Uterus (tissue), 4 donors: ENCODE data around the gene LIMK1. TPM values are rescaled to one million over a fixed set of nuclear protein-coding genes. Genes with fewer than 3 reads are reported as not detected.
"Not testable (repeated sequence)": the region's sequence is repeated elsewhere in the genome, so short reads cannot be mapped to it uniquely, and the experiment has no call there.

Source experiments
- DNase-seq, 2 donors: peaks; one replicate each; pipeline ENCODE4 v3.0.0-alpha.2; 2019 to 2020
- H3K27ac ChIP-seq, 2 donors: fragments of 200-600 bp; sonication (generic); 1 replicate in 1 of 2; 2 replicates in 1 of 2; pipeline ENCODE4 v1.5.1; 2016 to 2018
- H3K27me3 ChIP-seq, 2 donors: fragments of 200-600 bp; sonication (generic); one replicate each; pipeline ENCODE4 v1.5.1; 2018 to 2019; ENCODE audit warnings: control low read depth in 1 of 2
- H3K36me3 ChIP-seq, 2 donors: fragments of 200-600 bp; sonication (generic); one replicate each; pipeline ENCODE4 v1.5.1; 2019; ENCODE audit warnings: control low read depth in 1 of 2
- H3K4me1 ChIP-seq, 2 donors: fragments of 200-600 bp; sonication (generic); one replicate each; pipeline ENCODE4 v1.5.1; 2018 to 2019; ENCODE audit warnings: control low read depth in 1 of 2
- H3K4me3 ChIP-seq, 2 donors: fragments of 200-600 bp; sonication (generic); 1 replicate in 1 of 2; 2 replicates in 1 of 2; pipeline ENCODE4 v1.5.1; 2018 to 2019; ENCODE audit warnings: mild to moderate bottlenecking in 1 of 2
- H3K9me3 ChIP-seq, 2 donors: fragments of 200-600 bp; sonication (generic); one replicate each; pipeline ENCODE4 v1.5.1; 2019; ENCODE audit warnings: control low read depth in 1 of 2
- POLR2A ChIP-seq, 2 donors: fragments of 450-650 bp; IDR thresholded peaks; one replicate each; pipeline ENCODE4 v1.6.1; 2016; ENCODE audit warnings: antibody characterized with exemption in 2 of 2, mild to moderate bottlenecking in 1 of 2, moderate library complexity in 1 of 2
- intact Hi-C: fragments of 100-400 bp; cut with DNase I; formaldehyde crosslinking; loops from one replicate; pipeline ENCODE4 v1.15.1; 2023; ENCODE audit warnings: low total_unique reads
- total RNA-seq, 4 donors: library from RNA; depleted of rRNA in 3 of 4; stranded (reverse); fragments of >200 nt in 3 of 4; gene quantifications; one replicate each; pipeline versions ENCODE4 v1.1.0 to v1.2.4, GENCODE V29; 2014 to 2023
- TF ChIP-seq, protein P1 (sequence below), 4 experiments: fragments of 200-600 bp in 2 of 4; fragments of 450-650 bp in 2 of 4; sonication (generic) in 2 of 4; IDR thresholded peaks; one replicate each; pipeline ENCODE4 v1.5.1; 2016 to 2019; ENCODE audit warnings: antibody characterized with exemption in 4 of 4, mild to moderate bottlenecking in 2 of 4, moderate library complexity in 1 of 4
- donor health status: DM: yes; HTN: yes; CAD: no.

Gene LIMK1
- total RNA-seq, 4 donors from 2014 or later = 1.8 to 22.4 (median 11.4) TPM

GRCh38 chr7:74115326-74115725 is 31.7 kb downstream of the LIMK1 start:
- Histone ChIP-seq H3K4me3 (no peak overlapping the region), H3K27me3 (no peaks in the 10 kb centered on the region), H3K27ac (no peak overlapping the region), H3K36me3 (no peaks in the 10 kb centered on the region), H3K9me3 (no peaks in the 10 kb centered on the region), H3K4me1 (no peaks in the 10 kb centered on the region)
- DNase-seq = no peak
- intact Hi-C loops = no loop called here
- TF ChIP-seq, protein P1, sequence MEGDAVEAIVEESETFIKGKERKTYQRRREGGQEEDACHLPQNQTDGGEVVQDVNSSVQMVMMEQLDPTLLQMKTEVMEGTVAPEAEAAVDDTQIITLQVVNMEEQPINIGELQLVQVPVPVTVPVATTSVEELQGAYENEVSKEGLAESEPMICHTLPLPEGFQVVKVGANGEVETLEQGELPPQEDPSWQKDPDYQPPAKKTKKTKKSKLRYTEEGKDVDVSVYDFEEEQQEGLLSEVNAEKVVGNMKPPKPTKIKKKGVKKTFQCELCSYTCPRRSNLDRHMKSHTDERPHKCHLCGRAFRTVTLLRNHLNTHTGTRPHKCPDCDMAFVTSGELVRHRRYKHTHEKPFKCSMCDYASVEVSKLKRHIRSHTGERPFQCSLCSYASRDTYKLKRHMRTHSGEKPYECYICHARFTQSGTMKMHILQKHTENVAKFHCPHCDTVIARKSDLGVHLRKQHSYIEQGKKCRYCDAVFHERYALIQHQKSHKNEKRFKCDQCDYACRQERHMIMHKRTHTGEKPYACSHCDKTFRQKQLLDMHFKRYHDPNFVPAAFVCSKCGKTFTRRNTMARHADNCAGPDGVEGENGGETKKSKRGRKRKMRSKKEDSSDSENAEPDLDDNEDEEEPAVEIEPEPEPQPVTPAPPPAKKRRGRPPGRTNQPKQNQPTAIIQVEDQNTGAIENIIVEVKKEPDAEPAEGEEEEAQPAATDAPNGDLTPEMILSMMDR (IDR thresholded peaks at IDR 0.05) = no peak
- no peak for TF ChIP-seq POLR2A (IDR thresholded peaks at IDR 0.05)

DNA sequence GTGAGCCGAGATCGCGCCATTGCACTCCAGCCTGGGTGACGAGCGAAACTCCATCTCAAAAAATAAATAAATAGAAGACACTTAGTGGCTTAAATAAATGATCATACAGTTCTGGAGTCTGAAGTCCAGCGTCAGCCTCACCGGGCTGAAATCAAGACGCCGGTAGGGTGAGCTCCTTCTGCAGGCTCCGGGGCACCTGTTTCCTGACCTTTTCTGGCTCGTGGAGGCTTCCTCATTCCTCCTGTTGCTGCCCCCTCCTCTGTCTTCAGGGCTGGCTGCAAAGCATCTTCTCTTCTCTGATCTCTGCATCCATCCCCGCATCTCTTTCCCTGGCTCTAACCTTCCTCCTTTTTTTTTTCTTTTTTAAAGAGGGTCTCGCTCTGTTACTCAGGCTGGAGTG is 32.8 kb downstream of the LIMK1 start:
- no peak for DNase-seq
- Histone ChIP-seq H3K4me3 (no peak overlapping the region), H3K27me3 (no peaks in the 10 kb centered on the region), H3K27ac (no peak overlapping the region), H3K9me3 (no peaks in the 10 kb centered on the region), H3K4me1 (no peaks in the 10 kb centered on the region), H3K36me3 (no peaks in the 10 kb centered on the region)
- intact Hi-C loops = no loop called here
- TF ChIP-seq POLR2A (IDR thresholded peaks at IDR 0.05) = no peak
- TF ChIP-seq, protein P1 (IDR thresholded peaks at IDR 0.05) = no peak

DNA sequence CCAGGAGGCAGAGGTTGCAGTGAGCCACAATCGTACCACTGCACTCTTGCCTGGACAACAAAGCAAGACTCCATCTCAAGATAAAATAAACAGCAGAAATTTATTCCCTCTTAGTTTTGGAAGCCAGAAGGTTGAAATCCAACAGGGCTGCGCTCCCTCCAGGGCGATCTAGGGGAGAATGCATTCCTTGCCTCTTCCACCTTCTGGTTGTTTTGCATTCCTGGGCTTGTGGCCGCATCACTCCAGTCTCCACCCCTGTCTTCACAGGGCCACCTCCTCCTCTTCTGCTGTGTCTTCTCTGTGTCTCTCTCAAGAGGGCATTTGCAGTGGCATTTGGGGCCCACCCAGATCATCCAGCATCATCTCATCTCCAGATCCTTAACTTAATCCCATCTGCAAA is 36.2 kb downstream of the LIMK1 start:
- no peak overlapping the region for H3K27ac ChIP-seq

DNA sequence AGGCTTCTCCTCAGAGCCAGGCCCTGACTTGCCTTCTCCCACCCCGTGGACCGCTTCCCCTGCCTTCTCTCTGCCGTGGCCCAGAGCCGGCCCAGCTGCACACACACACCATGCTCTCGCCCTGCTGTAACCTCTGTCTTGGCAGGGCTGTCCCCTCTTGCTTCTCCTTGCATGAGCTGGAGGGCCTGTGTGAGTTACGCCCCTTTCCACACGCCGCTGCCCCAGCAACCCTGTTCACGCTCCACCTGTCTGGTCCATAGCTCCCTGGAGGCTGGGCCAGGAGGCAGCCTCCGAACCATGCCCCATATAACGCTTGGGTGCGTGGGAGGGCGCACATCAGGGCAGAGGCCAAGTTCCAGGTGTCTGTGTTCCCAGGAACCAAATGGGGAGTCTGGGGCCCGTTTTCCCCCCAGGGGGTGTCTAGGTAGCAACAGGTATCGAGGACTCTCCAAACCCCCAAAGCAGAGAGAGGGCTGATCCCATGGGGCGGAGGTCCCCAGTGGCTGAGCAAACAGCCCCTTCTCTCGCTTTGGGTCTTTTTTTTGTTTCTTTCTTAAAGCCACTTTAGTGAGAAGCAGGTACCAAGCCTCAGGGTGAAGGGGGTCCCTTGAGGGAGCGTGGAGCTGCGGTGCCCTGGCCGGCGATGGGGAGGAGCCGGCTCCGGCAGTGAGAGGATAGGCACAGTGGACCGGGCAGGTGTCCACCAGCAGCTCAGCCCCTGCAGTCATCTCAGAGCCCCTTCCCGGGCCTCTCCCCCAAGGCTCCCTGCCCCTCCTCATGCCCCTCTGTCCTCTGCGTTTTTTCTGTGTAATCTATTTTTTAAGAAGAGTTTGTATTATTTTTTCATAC is 38.0 kb downstream of the LIMK1 start:
- intact Hi-C loops = no loop called here
- H3K4me3 ChIP-seq = no peak overlapping the region

More for the DNA sequence above, 36.2 kb downstream of the LIMK1 start:
- H3K4me1 ChIP-seq = no peaks in the 10 kb centered on the region
- DNase-seq = no peak
- no peaks in the 10 kb centered on the region for H3K36me3 ChIP-seq
- H3K9me3 ChIP-seq = no peaks in the 10 kb centered on the region
- TF ChIP-seq, protein P1 (IDR thresholded peaks at IDR 0.05) = no peak
- TF ChIP-seq POLR2A (IDR thresholded peaks at IDR 0.05) = no peak
- intact Hi-C loops = no loop called here
- no peak overlapping the region for H3K4me3 ChIP-seq
- no peaks in the 10 kb centered on the region for H3K27me3 ChIP-seq

GRCh38 chr7:74123892-74124291 is 40.3 kb downstream of the LIMK1 start:
- intact Hi-C loops, H3K27ac ChIP-seq, H3K4me3 ChIP-seq, H3K9me3 ChIP-seq, H3K27me3 ChIP-seq, H3K4me1 ChIP-seq, DNase-seq, H3K36me3 ChIP-seq: not testable (repeated sequence)

More for the DNA sequence above, 38.0 kb downstream of the LIMK1 start:
- no peak for DNase-seq
- TF ChIP-seq POLR2A (IDR thresholded peaks at IDR 0.05) = no peak
- TF ChIP-seq, protein P1 (IDR thresholded peaks at IDR 0.05) = no peak
- Histone ChIP-seq H3K9me3 (no peaks in the 10 kb centered on the region), H3K27me3 (no peaks in the 10 kb centered on the region), H3K36me3 (no peaks in the 10 kb centered on the region), H3K27ac (no peak overlapping the region), H3K4me1 (no peaks in the 10 kb centered on the region)
